Inflammatory macrophage treated with lipopolysaccharide for 1 hour (primary cell): Measurements from ENCODE around the gene CYB5RL.
A peak's percentile ranks its signal among the peaks of the same experiment; 100 is the strongest.
"Not testable (repeated sequence)": the region's sequence is repeated elsewhere in the genome, so short reads cannot be mapped to it uniquely, and the experiment has no call there.

ENCODE experiments used
- DNase-seq, 2 donors: peaks; one replicate each; pipeline ENCODE4 v3.0.0-alpha.2; 2020 to 2022

The CYB5RL gene

GRCh38 chr1:54199765-54200518 lies at the start of gene CYB5RL, which contains the start of gene MRPL37:
TSS of gene CYB5RL (minus strand) at chr1:54200030. CDS start at chr1:54195616, 4,414 bp downstream.
TSS of gene MRPL37 (plus strand) at chr1:54200167. CDS start at chr1:54200244, 77 bp downstream.
- DNase-seq: peak; percentile 90 to 96

- no peak for DNase-seq
These were observed 49.1 kb upstream of the CYB5RL start for GRCh38 chr1:54248966-54249365.

GRCh38 chr1:54247863-54248515 lies 48.2 kb upstream of the CYB5RL start:
- peak; percentile 10 to 83 for DNase-seq

GRCh38 chr1:54246116-54246721 lies 46.4 kb upstream of the CYB5RL start:
- DNase-seq: no peak

GRCh38 chr1:54245501-54245900 lies 45.7 kb upstream of the CYB5RL start:
- DNase-seq: no peak

GRCh38 chr1:54244655-54245054 lies 44.8 kb upstream of the CYB5RL start:
- DNase-seq: no peak

GRCh38 chr1:54243022-54243421 lies 43.2 kb upstream of the CYB5RL start:
- DNase-seq: no peak

- peak; percentile 14 to 65 for DNase-seq
These were observed 41.5 kb upstream of the CYB5RL start for GRCh38 chr1:54241364-54241763.

- DNase-seq: no peak
These were observed 41.0 kb upstream of the CYB5RL start for GRCh38 chr1:54240741-54241335.

GRCh38 chr1:54239631-54240031 lies 39.8 kb upstream of the CYB5RL start:
- DNase-seq: no peak

GRCh38 chr1:54239035-54239383 lies 39.2 kb upstream of the CYB5RL start:
- peak; percentile 21 to 58 for DNase-seq

GRCh38 chr1:54238353-54239034 lies 38.7 kb upstream of the CYB5RL start:
- peak; percentile 75 to 94 for DNase-seq

GRCh38 chr1:54237586-54237985 lies 37.8 kb upstream of the CYB5RL start:
- DNase-seq: peak; percentile 33 to 80

GRCh38 chr1:54234284-54234683 lies 34.5 kb upstream of the CYB5RL start:
- no peak for DNase-seq

GRCh38 chr1:54233196-54233595 lies 33.4 kb upstream of the CYB5RL start:
- DNase-seq: not testable (repeated sequence)

- peak; percentile 68 to 88 for DNase-seq
These were observed 30.9 kb upstream of the CYB5RL start for GRCh38 chr1:54230507-54231339.

GRCh38 chr1:54229281-54229891 lies 29.6 kb upstream of the CYB5RL start:
- peak in 1 of 2 donors; percentile 53 for DNase-seq

GRCh38 chr1:54228638-54229079 lies 28.8 kb upstream of the CYB5RL start:
- no peak for DNase-seq

- DNase-seq: peak; percentile 48 to 73
These were observed 28.1 kb upstream of the CYB5RL start for GRCh38 chr1:54227891-54228310.

GRCh38 chr1:54227091-54227602 lies 27.3 kb upstream of the CYB5RL start:
- DNase-seq: peak; percentile 63 to 91

- no peak for DNase-seq
These were observed 26.2 kb upstream of the CYB5RL start for GRCh38 chr1:54225986-54226559.
